GM12873 (cell line): ENCODE results near the gene DUSP5.

Source experiments
- TF ChIP-seq, protein P1 (sequence below): IDR thresholded peaks from 2 replicates; pipeline ENCODE4 v1.5.1; 2012; ENCODE audit warnings: low read depth, mild to moderate bottlenecking, moderate library complexity, low read length, control low read depth; ENCODE audit not compliant: insufficient read depth; ENCODE audit errors: missing control alignments

Gene DUSP5

DNA sequence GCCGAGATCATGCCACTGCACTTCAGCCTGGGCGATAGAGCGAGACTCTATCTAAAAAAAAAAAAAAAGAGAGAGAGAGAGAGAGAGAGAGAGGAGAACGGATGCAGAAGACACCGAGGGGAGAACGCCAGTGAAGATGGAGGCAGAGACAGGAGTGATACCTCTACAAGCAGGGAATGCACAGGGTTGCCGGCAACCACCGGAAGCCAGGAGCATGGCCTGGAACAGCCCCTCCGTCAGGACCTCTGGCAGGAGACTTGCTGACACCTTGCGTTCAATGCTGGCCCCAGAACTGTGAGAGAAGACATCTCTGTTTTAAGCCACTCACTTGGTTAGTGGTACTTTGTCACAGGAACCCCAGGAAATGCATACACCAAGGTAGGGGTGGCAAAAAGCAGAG, 38.1 kb upstream of the DUSP5 start:
- TF ChIP-seq, protein P1, sequence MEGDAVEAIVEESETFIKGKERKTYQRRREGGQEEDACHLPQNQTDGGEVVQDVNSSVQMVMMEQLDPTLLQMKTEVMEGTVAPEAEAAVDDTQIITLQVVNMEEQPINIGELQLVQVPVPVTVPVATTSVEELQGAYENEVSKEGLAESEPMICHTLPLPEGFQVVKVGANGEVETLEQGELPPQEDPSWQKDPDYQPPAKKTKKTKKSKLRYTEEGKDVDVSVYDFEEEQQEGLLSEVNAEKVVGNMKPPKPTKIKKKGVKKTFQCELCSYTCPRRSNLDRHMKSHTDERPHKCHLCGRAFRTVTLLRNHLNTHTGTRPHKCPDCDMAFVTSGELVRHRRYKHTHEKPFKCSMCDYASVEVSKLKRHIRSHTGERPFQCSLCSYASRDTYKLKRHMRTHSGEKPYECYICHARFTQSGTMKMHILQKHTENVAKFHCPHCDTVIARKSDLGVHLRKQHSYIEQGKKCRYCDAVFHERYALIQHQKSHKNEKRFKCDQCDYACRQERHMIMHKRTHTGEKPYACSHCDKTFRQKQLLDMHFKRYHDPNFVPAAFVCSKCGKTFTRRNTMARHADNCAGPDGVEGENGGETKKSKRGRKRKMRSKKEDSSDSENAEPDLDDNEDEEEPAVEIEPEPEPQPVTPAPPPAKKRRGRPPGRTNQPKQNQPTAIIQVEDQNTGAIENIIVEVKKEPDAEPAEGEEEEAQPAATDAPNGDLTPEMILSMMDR = no peak

DNA sequence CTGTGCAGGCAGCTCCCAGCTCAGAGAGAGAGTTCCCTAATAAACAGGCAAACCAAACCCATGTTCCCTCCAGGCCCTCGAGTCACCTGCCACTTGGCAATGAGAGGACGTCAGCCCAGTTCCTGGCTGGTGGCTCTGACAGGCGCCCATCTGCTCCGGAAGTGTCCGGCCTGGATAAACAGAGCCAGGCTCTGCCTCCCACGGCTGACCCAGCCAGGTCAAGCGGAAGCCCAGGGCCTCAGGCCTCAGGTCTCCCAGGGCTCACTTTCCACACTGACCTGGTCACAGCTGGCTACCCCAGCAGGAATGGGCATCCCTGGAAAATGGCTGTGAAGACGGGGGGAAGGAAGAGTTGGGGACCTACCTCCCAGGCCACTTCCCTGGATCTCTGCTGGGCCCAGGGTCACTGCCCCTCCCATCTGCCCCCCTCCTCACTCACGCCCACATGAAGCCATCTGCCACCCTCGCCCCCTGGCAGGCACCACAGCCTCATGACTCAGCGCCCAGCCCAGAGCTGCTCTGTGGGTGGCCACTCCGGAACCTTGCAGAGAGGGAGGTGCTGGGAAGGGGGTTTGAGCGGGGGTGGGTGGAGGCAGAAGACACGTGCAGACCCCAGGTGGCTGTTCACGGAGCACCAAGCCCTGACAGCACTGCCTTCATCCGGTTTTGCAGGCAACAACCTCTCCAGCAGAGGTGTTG, 37.4 kb upstream of the DUSP5 start:
- TF ChIP-seq, protein P1 = no peak

DNA sequence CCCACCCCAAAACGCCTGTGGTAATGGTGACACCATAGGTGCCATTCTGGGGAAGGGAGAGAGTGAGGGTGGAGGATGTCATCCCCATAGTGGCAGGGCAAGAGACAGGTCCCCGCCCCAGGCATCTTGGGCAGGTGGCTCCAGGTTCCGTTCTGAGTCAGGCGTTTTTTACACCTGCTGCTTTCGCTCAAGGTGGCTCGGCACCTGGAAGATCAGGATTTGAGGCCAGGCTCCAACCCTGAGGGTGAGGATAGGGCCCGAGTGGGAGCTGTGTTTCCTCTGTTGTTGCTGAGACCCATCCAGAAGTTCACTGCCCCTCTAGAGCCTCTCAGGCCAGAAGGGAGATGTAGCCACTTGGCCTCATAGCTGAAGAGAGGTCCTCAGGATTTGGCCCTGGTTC, 36.6 kb upstream of the DUSP5 start:
- TF ChIP-seq, protein P1 = no peak

DNA sequence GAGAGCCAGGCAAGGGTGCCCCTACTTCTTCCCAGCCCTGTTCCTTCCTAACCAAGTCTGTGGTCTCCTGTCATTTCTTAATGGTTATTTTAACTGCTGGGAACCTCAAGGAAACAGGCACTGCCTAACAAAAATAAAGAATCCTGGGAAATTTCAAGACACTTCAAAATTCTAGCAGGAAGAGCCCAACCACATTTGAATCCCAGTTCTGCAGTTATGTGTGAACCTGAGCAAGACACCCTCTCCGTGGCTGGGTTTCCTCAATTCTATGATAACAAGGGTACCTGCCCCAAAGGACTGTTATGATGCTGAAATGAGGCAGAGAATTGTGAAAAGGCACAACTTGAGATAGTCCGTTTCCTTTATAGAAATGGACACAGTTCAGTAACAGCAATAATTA, 36.2 kb upstream of the DUSP5 start:
- TF ChIP-seq, protein P1 = no peak

DNA sequence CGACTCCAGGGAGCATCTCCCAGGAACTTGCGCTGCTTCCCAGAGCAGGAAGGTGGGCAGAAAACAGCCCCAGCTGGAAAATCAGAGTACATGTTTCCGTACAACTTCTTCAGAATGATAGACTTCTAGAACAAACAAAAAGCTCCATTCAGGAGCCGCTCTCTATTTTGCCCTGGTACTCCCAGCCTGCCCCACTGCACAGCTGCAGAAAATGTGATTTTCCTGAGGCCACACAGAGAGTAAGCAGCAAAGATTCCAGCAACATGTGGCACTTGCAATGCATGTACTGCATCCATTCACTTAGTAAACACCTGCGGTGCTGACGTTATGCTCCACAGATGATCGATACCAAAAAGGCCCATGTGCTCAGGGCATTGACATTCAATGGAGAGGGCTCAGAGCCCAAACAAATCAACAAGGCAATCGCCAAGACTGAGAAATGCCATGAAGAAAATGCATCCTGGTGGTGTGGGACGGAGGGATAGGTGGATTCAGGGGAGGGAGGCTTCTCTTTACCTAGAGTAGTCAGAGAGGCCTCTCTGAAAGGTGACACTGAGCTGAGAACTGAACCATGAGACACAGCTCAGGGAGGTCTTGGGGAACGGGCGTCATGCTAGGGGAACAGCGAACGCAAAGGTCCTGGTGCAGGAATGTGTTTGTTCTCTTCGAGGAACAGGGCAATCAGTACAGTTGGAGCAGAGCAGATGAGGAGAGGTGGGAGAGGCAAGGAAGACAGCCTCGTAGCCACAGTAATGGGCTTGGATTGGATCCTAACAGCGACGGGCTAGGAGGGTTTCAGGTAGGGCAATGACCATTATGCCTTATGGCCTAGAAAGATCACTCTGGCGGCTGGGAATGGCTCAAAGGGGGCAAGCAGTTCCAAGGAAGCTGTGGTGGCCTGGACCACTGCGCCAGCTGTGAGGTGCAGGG, 35.3 kb upstream of the DUSP5 start:
- TF ChIP-seq, protein P1 = no peak

DNA sequence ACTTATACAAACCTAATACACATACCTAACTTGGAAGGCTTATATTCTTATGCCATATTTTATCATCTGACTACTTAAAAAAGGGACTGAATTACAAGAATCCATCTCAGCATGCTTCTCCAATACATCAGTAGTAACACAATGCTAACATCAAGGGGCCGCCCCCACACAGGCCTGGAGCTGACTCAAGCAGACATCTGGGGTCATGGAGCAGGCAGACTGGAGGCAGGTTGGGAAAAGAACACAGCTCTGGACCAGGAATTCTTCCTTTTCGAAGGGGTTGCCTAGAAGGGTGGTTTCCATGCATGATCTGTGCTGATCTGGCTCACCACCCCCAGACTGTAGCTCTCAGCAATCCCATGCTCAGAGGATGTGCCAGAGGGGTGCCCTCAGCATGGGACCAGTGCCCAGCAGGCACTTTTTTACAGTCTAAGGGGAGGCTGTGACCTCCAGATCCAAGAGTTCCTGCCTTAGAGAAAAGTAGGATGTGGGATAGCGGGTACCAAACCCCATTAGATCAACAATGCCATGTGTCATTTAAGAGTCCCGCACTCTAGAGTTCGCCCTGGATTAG, 26.1 kb upstream of the DUSP5 start:
- TF ChIP-seq, protein P1 = no peak

DNA sequence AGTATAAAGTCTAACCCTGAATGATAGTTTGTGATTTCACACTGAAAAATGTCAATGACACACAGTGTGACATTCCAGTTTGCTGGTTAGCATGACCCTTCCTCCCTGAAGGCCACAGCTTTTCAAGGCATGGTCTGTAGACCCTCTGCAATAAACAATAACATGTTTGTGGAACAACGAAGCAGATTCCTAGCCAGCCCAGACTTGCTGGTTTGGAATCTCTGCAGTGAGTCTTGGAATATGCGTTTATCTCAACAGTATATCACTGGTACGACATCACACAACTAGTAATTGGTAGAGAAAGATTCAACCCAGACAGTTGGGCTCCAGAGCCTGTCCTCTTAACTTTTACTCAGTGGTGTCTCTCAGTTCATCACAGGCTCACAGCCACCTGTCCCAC, 23.7 kb upstream of the DUSP5 start:
- TF ChIP-seq, protein P1 = no peak
